Keratinocyte (primary cell): ENCODE measurements around the gene POLR1C. TPM values are rescaled to one million over a fixed set of nuclear protein-coding genes. Genes with fewer than 3 reads are reported as not detected.

Experiments used
- DNase-seq: peaks from one replicate; pipeline ENCODE4 v3.0.0-alpha.2; 2011; ENCODE audit warnings: low read depth, missing footprints, low spot score
- FAIRE-seq: peaks from 2 replicates; lab custom pipeline; 2011; peaks lifted over from hg19 to GRCh38; lab: Jason Lieb, UNC
- H2AFZ ChIP-seq: 2 replicates; pipeline ENCODE4 v1.6.0; 2012; ENCODE audit warnings: low read length, control low read depth, inconsistent platforms; ENCODE audit not compliant: control insufficient read depth
- H3K27ac ChIP-seq: 2 replicates; pipeline ENCODE4 v1.5.1; 2011; ENCODE audit warnings: low read length; ENCODE audit not compliant: control insufficient read depth, insufficient read depth
- H3K27me3 ChIP-seq: 3 replicates; pipeline ENCODE4 v1.6.0; 2011; ENCODE audit warnings: low read length; ENCODE audit not compliant: control insufficient read depth, insufficient read depth; ENCODE audit errors: extremely low read depth
- H3K36me3 ChIP-seq, 2 experiments: 2 replicates in 1 of 2; 3 replicates in 1 of 2; pipeline ENCODE4 v1.5.1; 2011; ENCODE audit warnings: low read length in 2 of 2, mild to moderate bottlenecking in 1 of 2; ENCODE audit not compliant: control insufficient read depth in 2 of 2, insufficient read depth in 2 of 2; ENCODE audit errors: extremely low read depth in 1 of 2
- H3K4me1 ChIP-seq: 3 replicates; pipeline ENCODE4 v1.5.1; 2011; ENCODE audit warnings: low read length; ENCODE audit not compliant: control insufficient read depth, insufficient read depth; ENCODE audit errors: extremely low read depth
- H3K4me2 ChIP-seq: 3 replicates; pipeline ENCODE4 v1.6.0; 2011; ENCODE audit warnings: low read depth, low read length; ENCODE audit not compliant: control insufficient read depth, insufficient read depth; ENCODE audit errors: extremely low read depth
- H3K4me3 ChIP-seq, 3 experiments: fragments of 200-600 bp in 1 of 3; sonication (generic) in 1 of 3; 2 replicates in 2 of 3; 3 replicates in 1 of 3; pipeline ENCODE4 v1.5.1; 2011 to 2016; ENCODE audit warnings: low read length in 3 of 3, mild to moderate bottlenecking in 3 of 3, control low read depth in 2 of 3, inconsistent platforms in 1 of 3, low read depth in 1 of 3, mixed read lengths in 1 of 3, mixed run types in 1 of 3, moderate library complexity in 1 of 3; ENCODE audit not compliant: control insufficient read depth in 2 of 3, insufficient read depth in 2 of 3; ENCODE audit errors: extremely low read depth in 1 of 3
- H3K79me2 ChIP-seq: 2 replicates; pipeline ENCODE4 v1.6.0; 2012; ENCODE audit warnings: low read length; ENCODE audit not compliant: control insufficient read depth, insufficient read depth
- H3K9ac ChIP-seq: 3 replicates; pipeline ENCODE4 v1.6.0; 2011; ENCODE audit warnings: low read length; ENCODE audit not compliant: control insufficient read depth, insufficient read depth; ENCODE audit errors: extremely low read depth
- H3K9me1 ChIP-seq: 3 replicates; pipeline ENCODE4 v1.6.0; 2011; ENCODE audit warnings: low read length; ENCODE audit not compliant: control insufficient read depth, insufficient read depth; ENCODE audit errors: extremely low read depth
- H3K9me3 ChIP-seq: 2 replicates; pipeline ENCODE4 v1.5.1; 2012; ENCODE audit warnings: low read depth, low read length; ENCODE audit not compliant: control insufficient read depth
- H4K20me1 ChIP-seq: 3 replicates; pipeline ENCODE4 v1.6.0; 2011; ENCODE audit warnings: low read length; ENCODE audit not compliant: control insufficient read depth, insufficient read depth; ENCODE audit errors: extremely low read depth
- CTCF ChIP-seq, 3 experiments: IDR thresholded peaks in 1 of 3; conservative IDR thresholded peaks in 1 of 3; optimal IDR thresholded peaks in 1 of 3; 2 replicates in 2 of 3; 3 replicates in 1 of 3; pipeline versions ENCODE3 to v1.5.1; 2011; ENCODE audit warnings: low read length in 3 of 3, mild to moderate bottlenecking in 3 of 3, moderate library complexity in 2 of 3, control low read depth in 1 of 3, inconsistent platforms in 1 of 3; ENCODE audit not compliant: insufficient read depth in 2 of 3; ENCODE audit errors: extremely low read depth in 1 of 3
- EZH2 ChIP-seq: IDR thresholded peaks from one replicate; pipeline ENCODE4 v1.6.1; 2012; ENCODE audit warnings: inconsistent platforms, mild to moderate bottlenecking, low read length, moderate library complexity
- dilution Hi-C: fragments of 300-500 bp; cut with MboI; formaldehyde crosslinking; loops from one replicate; pipeline ENCODE4 v1.7.0; 2020; ENCODE audit warnings: low sequenced_read_pairs; ENCODE audit not compliant: extremely low pct_ligation_motif_present
- polyA plus RNA-seq, 5 experiments: library from polyadenylated mRNA; depleted of rRNA in 3 of 5; stranded (reverse) in 3 of 5; stranded (forward) in 1 of 5; unstranded in 1 of 5; fragments of >200 nt; gene quantifications; 1 replicate in 1 of 5; 2 replicates in 3 of 5; 3 replicates in 1 of 5; pipeline versions ENCODE4 v1.2.1 to v1.2.3, GENCODE V29; 2011 to 2012; ENCODE audit warnings: missing spikeins in 2 of 5, low read depth in 1 of 5, low replicate concordance in 1 of 5

Gene POLR1C
- polyA plus RNA-seq, 1 donor (not counting 4 experiments of a cell fraction or from before 2014, with no cell fraction given) = 121 TPM

GRCh38 chr6:43475516-43475915 is 41.4 kb upstream of the POLR1C start:
- dilution Hi-C loops = no loop called here

DNA sequence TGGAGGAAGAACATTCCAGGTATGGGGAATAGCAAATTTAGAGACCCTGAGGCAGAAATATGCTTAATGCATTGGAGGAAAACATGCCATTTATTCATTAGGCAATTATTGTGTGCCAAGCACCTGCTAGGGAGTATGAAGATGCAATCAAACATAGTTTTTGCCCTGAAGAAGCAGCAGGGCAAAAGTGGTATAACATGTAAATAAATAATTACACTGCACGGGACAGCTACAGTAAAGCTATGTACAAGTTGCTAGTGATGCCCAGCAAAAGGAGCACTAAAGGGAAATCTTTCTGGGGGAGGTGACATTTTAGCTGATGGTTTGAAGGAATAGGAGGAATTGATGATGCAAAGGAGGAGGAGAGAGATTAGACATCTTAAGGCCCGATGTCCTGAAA is 40.1 kb upstream of the POLR1C start:
- Histone ChIP-seq H4K20me1 (no peaks in the 10 kb centered on the region), H3K36me3 (peaks cover 0 to 3% of the 10 kb centered on the region in 2 experiments), H3K4me1 (peaks cover 38% of the 10 kb centered on the region), H3K9me3 (no peaks in the 10 kb centered on the region), H2AFZ (peak overlapping the region; percentile 75), H3K9me1 (no peaks in the 10 kb centered on the region), H3K4me3 (peak overlapping the region in 1 of 3 experiments; percentile 85), H3K79me2 (peaks cover 28% of the 10 kb centered on the region), H3K9ac (peak overlapping the region; percentile 90), H3K27me3 (no peaks in the 10 kb centered on the region), H3K27ac (peak overlapping the region; percentile 21), H3K4me2 (peak overlapping the region; percentile 71)
- FAIRE-seq (no peak), DNase-seq (no peak)
- no peak for TF ChIP-seq CTCF (optimal IDR thresholded peaks at IDR 0.05 in 1 of 3, IDR thresholded peaks at IDR 0.05 in 1 of 3, conservative IDR thresholded peaks at IDR 0.05 in 1 of 3; ENCODE audit: extremely low read depth in 1 of 3, insufficient read depth in 2 of 3, low read length in 3 of 3)
- no peak for TF ChIP-seq EZH2
- dilution Hi-C loops = no loop called here

More at GRCh38 chr6:43475516-43475915, 41.4 kb upstream of the POLR1C start:
- no peak for DNase-seq
- no peak overlapping the region for H3K27ac ChIP-seq
- no peak for FAIRE-seq
- H4K20me1 ChIP-seq = no peaks in the 10 kb centered on the region
- no peaks in the 10 kb centered on the region for H3K9me3 ChIP-seq
- no peaks in the 10 kb centered on the region for H3K9me1 ChIP-seq
- peaks cover 0 to 3% of the 10 kb centered on the region in 2 experiments for H3K36me3 ChIP-seq
- no peak overlapping the region for H3K4me3 ChIP-seq
- peaks cover 28% of the 10 kb centered on the region for H3K4me1 ChIP-seq
- H3K9ac ChIP-seq = no peak overlapping the region
- H3K4me2 ChIP-seq = no peak overlapping the region
- H3K79me2 ChIP-seq = peaks cover 25% of the 10 kb centered on the region
- H3K27me3 ChIP-seq = no peaks in the 10 kb centered on the region
- TF ChIP-seq EZH2 = no peak
- TF ChIP-seq CTCF (optimal IDR thresholded peaks at IDR 0.05 in 1 of 3, IDR thresholded peaks at IDR 0.05 in 1 of 3, conservative IDR thresholded peaks at IDR 0.05 in 1 of 3; ENCODE audit: extremely low read depth in 1 of 3, insufficient read depth in 2 of 3, low read length in 3 of 3) = no peak
- H2AFZ ChIP-seq = no peak overlapping the region
